ENCODE results near the gene CHTOP.

The CHTOP gene

GRCh38 chr1:153685544-153686340 is 51.9 kb downstream of the CHTOP start:
- TF ChIP-seq POLR2AphosphoS5 (IDR thresholded peaks at IDR 0.05; ENCODE audit: low read depth, low read length) (no peak), TAF1 (IDR thresholded peaks at IDR 0.05; ENCODE audit: low read depth, low read length) (no peak), POLR2A (IDR thresholded peaks at IDR 0.05; ENCODE audit: low read depth, low read length) (no peak), POU2F2 (IDR thresholded peaks at IDR 0.05; ENCODE audit: low read depth, low read length) (no peak), PAX5 (IDR thresholded peaks at IDR 0.05; ENCODE audit: insufficient read depth, low read length, severe bottlenecking) (no peak), SPI1 (IDR thresholded peaks at IDR 0.05; ENCODE audit: low read depth, low read length) (no peak)
- FAIRE-seq (no peak), DNase-seq (ENCODE audit: insufficient read length, low spot score) (no peak)

GRCh38 chr1:153687346-153688125 is 53.7 kb downstream of the CHTOP start:
- no peak for TF ChIP-seq POLR2AphosphoS5 (IDR thresholded peaks at IDR 0.05; ENCODE audit: low read depth, low read length)
- TF ChIP-seq TAF1 (IDR thresholded peaks at IDR 0.05; ENCODE audit: low read depth, low read length), result no peak
- no peak for TF ChIP-seq SPI1 (IDR thresholded peaks at IDR 0.05; ENCODE audit: low read depth, low read length)
- TF ChIP-seq POU2F2 (IDR thresholded peaks at IDR 0.05; ENCODE audit: low read depth, low read length), result no peak
- no peak for TF ChIP-seq POLR2A (IDR thresholded peaks at IDR 0.05; ENCODE audit: low read depth, low read length)
- no peak for TF ChIP-seq PAX5 (IDR thresholded peaks at IDR 0.05; ENCODE audit: insufficient read depth, low read length, severe bottlenecking)
- no peak for DNase-seq (ENCODE audit: insufficient read length, low spot score)
- FAIRE-seq, result no peak

- FAIRE-seq (no peak), DNase-seq (ENCODE audit: insufficient read length, low spot score) (no peak)
- TF ChIP-seq SPI1 (IDR thresholded peaks at IDR 0.05; ENCODE audit: low read depth, low read length) (no peak), POLR2A (IDR thresholded peaks at IDR 0.05; ENCODE audit: low read depth, low read length) (no peak)
Observed at GRCh38 chr1:153688276-153688675, 54.4 kb downstream of the CHTOP start.

GRCh38 chr1:153688736-153689328 is 55.0 kb downstream of the CHTOP start:
- TF ChIP-seq POLR2AphosphoS5 (IDR thresholded peaks at IDR 0.05; ENCODE audit: low read depth, low read length), result no peak
- TF ChIP-seq POLR2A (IDR thresholded peaks at IDR 0.05; ENCODE audit: low read depth, low read length), result no peak
- TF ChIP-seq PAX5 (IDR thresholded peaks at IDR 0.05; ENCODE audit: insufficient read depth, low read length, severe bottlenecking), result no peak
- TF ChIP-seq POU2F2 (IDR thresholded peaks at IDR 0.05; ENCODE audit: low read depth, low read length), result no peak
- no peak for TF ChIP-seq TAF1 (IDR thresholded peaks at IDR 0.05; ENCODE audit: low read depth, low read length)
- TF ChIP-seq SPI1 (IDR thresholded peaks at IDR 0.05; ENCODE audit: low read depth, low read length), result no peak
- no peak for DNase-seq (ENCODE audit: insufficient read length, low spot score)
- no peak for FAIRE-seq

GRCh38 chr1:153693466-153693865 is 59.6 kb downstream of the CHTOP start:
- FAIRE-seq, result no peak
- no peak for DNase-seq (ENCODE audit: insufficient read length, low spot score)
- TF ChIP-seq POU2F2 (IDR thresholded peaks at IDR 0.05; ENCODE audit: low read depth, low read length) (no peak), POLR2AphosphoS5 (IDR thresholded peaks at IDR 0.05; ENCODE audit: low read depth, low read length) (no peak), PAX5 (IDR thresholded peaks at IDR 0.05; ENCODE audit: insufficient read depth, low read length, severe bottlenecking) (no peak), POLR2A (IDR thresholded peaks at IDR 0.05; ENCODE audit: low read depth, low read length) (no peak), TAF1 (IDR thresholded peaks at IDR 0.05; ENCODE audit: low read depth, low read length) (no peak), SPI1 (IDR thresholded peaks at IDR 0.05; ENCODE audit: low read depth, low read length) (no peak)

Data from GM12891 (cell line).